ENCODE results near the gene LRCOL1.

The LRCOL1 gene

DNA sequence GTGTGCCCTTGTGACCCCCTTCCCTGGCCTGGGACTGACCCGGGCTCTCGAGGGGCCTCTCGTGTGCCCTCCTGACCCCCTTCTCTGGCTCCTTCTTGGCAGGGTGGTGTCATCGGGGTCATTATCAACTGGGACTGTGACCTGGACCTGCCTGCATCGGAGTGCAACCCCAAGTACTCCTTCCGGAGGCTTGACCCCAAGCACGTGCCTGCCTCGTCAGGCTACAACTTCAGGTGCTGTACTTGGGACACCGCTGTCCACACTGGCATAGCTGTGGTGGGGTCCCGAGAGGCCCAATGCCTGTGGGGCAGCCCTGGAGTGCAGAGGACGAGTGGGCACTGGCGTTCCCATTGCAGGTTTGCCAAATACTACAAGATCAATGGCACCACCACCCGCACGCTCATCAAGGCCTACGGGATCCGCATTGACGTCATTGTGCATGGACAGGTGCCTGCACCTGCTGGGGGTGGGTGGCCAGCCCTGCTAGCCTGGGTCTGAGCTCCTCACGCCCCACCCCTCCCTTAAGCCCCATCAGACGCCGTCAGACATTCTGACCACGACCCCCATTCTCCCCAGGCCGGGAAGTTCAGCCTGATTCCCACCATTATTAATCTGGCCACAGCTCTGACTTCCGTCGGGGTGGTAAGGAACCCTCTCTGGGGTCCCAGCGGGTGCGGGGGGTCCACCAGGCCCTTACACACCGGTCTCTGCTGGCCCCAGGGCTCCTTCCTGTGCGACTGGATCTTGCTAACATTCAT, 10.7 kb upstream of the LRCOL1 start:
- Histone ChIP-seq H3K36me3 (replicated peaks in 1 of 2; ENCODE audit: control insufficient read depth in 2 of 2, insufficient read depth in 2 of 2, low read length in 2 of 2) (peaks cover 23 to 32% of the 10 kb centered on the region in 2 donors), H4K91ac (ENCODE audit: low read depth, low read length, poor library complexity) (no peak overlapping the region), H4K8ac (ENCODE audit: low read depth, low read length) (no peak overlapping the region), H2AFZ (ENCODE audit: low read length) (no peak overlapping the region), H3K4me1 (ENCODE audit: control insufficient read depth in 2 of 2, insufficient read depth in 1 of 2, low read depth in 1 of 2, low read length in 2 of 2) (peaks cover 5 to 6% of the 10 kb centered on the region in 2 donors), H3K14ac (ENCODE audit: low read length) (no peak overlapping the region), H3K9me3 (replicated peaks in 1 of 2; ENCODE audit: control insufficient read depth in 2 of 2, insufficient read depth in 1 of 2, low read depth in 1 of 2, low read length in 2 of 2) (peaks cover 12 to 20% of the 10 kb centered on the region in 2 donors), H2BK12ac (ENCODE audit: low read length) (no peak overlapping the region), H3K4me3 (ENCODE audit: low read length in 2 of 2) (no peak overlapping the region), H2BK5ac (ENCODE audit: low read length) (no peak overlapping the region), H3K79me1 (ENCODE audit: low read depth, low read length) (no peaks in the 10 kb centered on the region), H3K4ac (ENCODE audit: low read length) (no peak overlapping the region), H2BK120ac (ENCODE audit: low read depth, low read length) (no peak overlapping the region), H2BK15ac (ENCODE audit: low read length) (no peak overlapping the region), H2AK5ac (ENCODE audit: low read depth, low read length) (no peak overlapping the region), H3K9ac (ENCODE audit: low read depth, low read length, poor library complexity) (peak overlapping the region; percentile 2), H3K27me3 (ENCODE audit: control insufficient read depth in 3 of 3, insufficient read depth in 3 of 3, low read depth in 1 of 3, low read length in 3 of 3) (peaks cover 15 to 42% (median 36%) of the 10 kb centered on the region in 3 experiments), H3K27ac (replicated peaks; ENCODE audit: low read length) (no peak overlapping the region), H3K18ac (ENCODE audit: low read length) (no peak overlapping the region), H3K23ac (ENCODE audit: low read depth, low read length, poor library complexity) (peak overlapping the region; percentile 52), H3K4me2 (ENCODE audit: insufficient read depth, low read length, poor library complexity, severe bottlenecking) (no peak overlapping the region)
- no CpG with 5 or more reads among the region's 28 CpGs for WGBS, 2 donors (ENCODE audit: extremely low coverage in 2 of 2, insufficient read length in 2 of 2, insufficient replicate concordance in 1 of 2)
- no peak for DNase-seq (ENCODE audit: low spot score)

DNA sequence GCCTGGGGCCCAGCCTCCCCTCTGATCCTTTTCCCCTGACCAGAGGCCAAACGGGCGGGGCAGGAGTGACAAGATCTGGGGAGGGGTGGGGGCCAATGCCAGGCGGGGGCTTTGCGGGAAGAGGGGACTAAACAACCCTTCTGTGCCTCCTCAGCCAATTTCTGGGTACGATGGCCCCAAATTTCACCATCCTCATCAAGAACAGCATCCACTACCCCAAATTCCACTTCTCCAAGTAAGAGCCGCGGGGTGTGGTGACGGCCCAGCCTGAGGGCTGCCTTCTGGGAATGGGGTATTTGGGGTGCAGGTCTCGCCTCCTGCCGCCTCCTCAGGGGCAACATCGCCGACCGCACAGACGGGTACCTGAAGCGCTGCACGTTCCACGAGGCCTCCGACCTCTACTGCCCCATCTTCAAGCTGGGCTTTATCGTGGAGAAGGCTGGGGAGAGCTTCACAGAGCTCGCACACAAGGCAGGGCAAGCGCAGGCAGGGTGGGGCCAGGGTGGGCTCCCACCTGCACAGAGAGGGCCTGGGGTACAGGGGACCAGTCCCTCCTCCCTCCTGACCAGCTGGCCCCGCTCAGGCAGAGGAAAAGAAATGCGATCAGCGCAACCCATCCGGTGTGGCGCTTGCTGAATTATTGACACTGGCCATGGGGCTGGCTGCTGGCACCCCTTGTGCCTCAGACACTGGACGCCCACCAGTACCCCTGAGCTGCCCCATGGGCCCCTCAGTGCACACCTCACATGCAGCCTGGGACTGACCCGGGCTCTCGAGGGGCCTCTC, 9.9 kb upstream of the LRCOL1 start:
- H4K91ac ChIP-seq (ENCODE audit: low read depth, low read length, poor library complexity) = no peak overlapping the region
- DNase-seq (ENCODE audit: low spot score) = no peak
- no peak overlapping the region for H2BK15ac ChIP-seq (ENCODE audit: low read length)
- H3K79me1 ChIP-seq (ENCODE audit: low read depth, low read length) = no peaks in the 10 kb centered on the region
- H2BK120ac ChIP-seq (ENCODE audit: low read depth, low read length) = no peak overlapping the region
- no peak overlapping the region for H2BK5ac ChIP-seq (ENCODE audit: low read length)
- H3K4ac ChIP-seq (ENCODE audit: low read length) = no peak overlapping the region
- H3K9ac ChIP-seq (ENCODE audit: low read depth, low read length, poor library complexity) = peak overlapping the region; percentile 2
- H3K14ac ChIP-seq (ENCODE audit: low read length) = no peak overlapping the region
- no peak overlapping the region for H2AFZ ChIP-seq (ENCODE audit: low read length)
- peaks cover 20 to 50% (median 44%) of the 10 kb centered on the region in 3 experiments for H3K27me3 ChIP-seq (ENCODE audit: control insufficient read depth in 3 of 3, insufficient read depth in 3 of 3, low read depth in 1 of 3, low read length in 3 of 3)
- peaks cover 15 to 25% of the 10 kb centered on the region in 2 donors for H3K36me3 ChIP-seq (replicated peaks in 1 of 2; ENCODE audit: control insufficient read depth in 2 of 2, insufficient read depth in 2 of 2, low read length in 2 of 2)
- no peak overlapping the region for H4K8ac ChIP-seq (ENCODE audit: low read depth, low read length)
- H3K4me2 ChIP-seq (ENCODE audit: insufficient read depth, low read length, poor library complexity, severe bottlenecking) = no peak overlapping the region
- H3K18ac ChIP-seq (ENCODE audit: low read length) = peak overlapping the region; percentile 57
- no CpG with 5 or more reads among the region's 29 CpGs for WGBS, 2 donors (ENCODE audit: extremely low coverage in 2 of 2, insufficient read length in 2 of 2, insufficient replicate concordance in 1 of 2)
- no peak overlapping the region for H2BK12ac ChIP-seq (ENCODE audit: low read length)
- no peak overlapping the region for H3K4me3 ChIP-seq (ENCODE audit: low read length in 2 of 2)
- H3K27ac ChIP-seq (replicated peaks; ENCODE audit: low read length) = no peak overlapping the region
- H3K23ac ChIP-seq (ENCODE audit: low read depth, low read length, poor library complexity) = peak overlapping the region; percentile 89
- H3K4me1 ChIP-seq (ENCODE audit: control insufficient read depth in 2 of 2, insufficient read depth in 1 of 2, low read depth in 1 of 2, low read length in 2 of 2) = peaks cover 5 to 6% of the 10 kb centered on the region in 2 donors
- H2AK5ac ChIP-seq (ENCODE audit: low read depth, low read length) = peak overlapping the region; percentile 56
- H3K9me3 ChIP-seq (replicated peaks in 1 of 2; ENCODE audit: control insufficient read depth in 2 of 2, insufficient read depth in 1 of 2, low read depth in 1 of 2, low read length in 2 of 2) = peaks cover 19 to 25% of the 10 kb centered on the region in 2 donors

DNA sequence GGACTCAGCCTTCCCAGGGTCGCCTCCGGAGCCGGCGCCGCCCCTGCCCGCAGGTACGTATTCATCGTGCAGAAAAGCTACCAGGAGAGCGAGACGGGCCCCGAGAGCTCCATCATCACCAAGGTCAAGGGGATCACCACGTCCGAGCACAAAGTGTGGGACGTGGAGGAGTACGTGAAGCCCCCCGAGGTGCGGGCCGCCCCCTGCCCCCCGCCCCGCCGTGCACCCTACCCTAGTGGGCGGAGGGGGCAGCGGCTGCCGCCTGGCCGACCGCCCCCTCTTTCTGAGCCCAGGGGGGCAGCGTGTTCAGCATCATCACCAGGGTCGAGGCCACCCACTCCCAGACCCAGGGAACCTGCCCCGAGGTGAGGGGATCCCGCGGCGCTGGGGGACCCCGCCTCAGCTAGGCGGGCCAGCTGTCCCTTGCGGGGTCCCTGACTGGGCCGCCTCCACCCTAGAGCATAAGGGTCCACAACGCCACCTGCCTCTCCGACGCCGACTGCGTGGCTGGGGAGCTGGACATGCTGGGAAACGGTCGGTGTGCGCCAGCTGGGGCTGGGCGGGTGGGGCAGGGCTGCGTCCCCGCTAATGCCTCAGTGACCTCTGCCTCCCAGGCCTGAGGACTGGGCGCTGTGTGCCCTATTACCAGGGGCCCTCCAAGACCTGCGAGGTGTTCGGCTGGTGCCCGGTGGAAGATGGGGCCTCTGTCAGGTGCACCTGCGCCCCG, 9.2 kb upstream of the LRCOL1 start:
- H3K9me3 ChIP-seq (replicated peaks in 1 of 2; ENCODE audit: control insufficient read depth in 2 of 2, insufficient read depth in 1 of 2, low read depth in 1 of 2, low read length in 2 of 2) = peaks cover 19 to 25% of the 10 kb centered on the region in 2 donors

More for the DNA sequence above, 9.2 kb upstream of the LRCOL1 start:
- no peak overlapping the region for H4K91ac ChIP-seq (ENCODE audit: low read depth, low read length, poor library complexity)
- H3K27ac ChIP-seq (replicated peaks; ENCODE audit: low read length) = no peak overlapping the region
- no peak overlapping the region for H2BK15ac ChIP-seq (ENCODE audit: low read length)
- H2AK5ac ChIP-seq (ENCODE audit: low read depth, low read length) = peak overlapping the region; percentile 21
- H3K4me1 ChIP-seq (ENCODE audit: control insufficient read depth in 2 of 2, insufficient read depth in 1 of 2, low read depth in 1 of 2, low read length in 2 of 2) = peaks cover 5 to 6% of the 10 kb centered on the region in 2 donors
- no peak overlapping the region for H2BK5ac ChIP-seq (ENCODE audit: low read length)
- H4K8ac ChIP-seq (ENCODE audit: low read depth, low read length) = no peak overlapping the region
- H2BK12ac ChIP-seq (ENCODE audit: low read length) = no peak overlapping the region
- peak overlapping the region; percentile 4 for H3K9ac ChIP-seq (ENCODE audit: low read depth, low read length, poor library complexity)
- H3K27me3 ChIP-seq (ENCODE audit: control insufficient read depth in 3 of 3, insufficient read depth in 3 of 3, low read depth in 1 of 3, low read length in 3 of 3) = peaks cover 20 to 54% (median 47%) of the 10 kb centered on the region in 3 experiments
- H3K36me3 ChIP-seq (replicated peaks in 1 of 2; ENCODE audit: control insufficient read depth in 2 of 2, insufficient read depth in 2 of 2, low read length in 2 of 2) = peaks cover 8 to 17% of the 10 kb centered on the region in 2 donors
- no peak overlapping the region for H3K4me3 ChIP-seq (ENCODE audit: low read length in 2 of 2)
- H2BK120ac ChIP-seq (ENCODE audit: low read depth, low read length) = no peak overlapping the region
- no peak overlapping the region for H2AFZ ChIP-seq (ENCODE audit: low read length)
- H3K4ac ChIP-seq (ENCODE audit: low read length) = no peak overlapping the region
- no peaks in the 10 kb centered on the region for H3K79me1 ChIP-seq (ENCODE audit: low read depth, low read length)
- no CpG with 5 or more reads among the region's 53 CpGs for WGBS, 2 donors (ENCODE audit: extremely low coverage in 2 of 2, insufficient read length in 2 of 2, insufficient replicate concordance in 1 of 2)
- no peak overlapping the region for H3K4me2 ChIP-seq (ENCODE audit: insufficient read depth, low read length, poor library complexity, severe bottlenecking)
- peak overlapping the region; percentile 89 for H3K23ac ChIP-seq (ENCODE audit: low read depth, low read length, poor library complexity)
- peak overlapping the region; percentile 71 for H3K18ac ChIP-seq (ENCODE audit: low read length)
- H3K14ac ChIP-seq (ENCODE audit: low read length) = no peak overlapping the region
- no peak for DNase-seq (ENCODE audit: low spot score)
